HS-27A (cell line): ENCODE results near the gene TRAPPC6A.
"Not testable (repeated sequence)": the region's sequence is repeated elsewhere in the genome, so short reads cannot be mapped to it uniquely, and the experiment has no call there.

Source experiments
- DNase-seq: peaks from one replicate; pipeline ENCODE4 v3.0.0-alpha.2; 2012; ENCODE audit warnings: low read depth, missing footprints

Gene TRAPPC6A

DNA sequence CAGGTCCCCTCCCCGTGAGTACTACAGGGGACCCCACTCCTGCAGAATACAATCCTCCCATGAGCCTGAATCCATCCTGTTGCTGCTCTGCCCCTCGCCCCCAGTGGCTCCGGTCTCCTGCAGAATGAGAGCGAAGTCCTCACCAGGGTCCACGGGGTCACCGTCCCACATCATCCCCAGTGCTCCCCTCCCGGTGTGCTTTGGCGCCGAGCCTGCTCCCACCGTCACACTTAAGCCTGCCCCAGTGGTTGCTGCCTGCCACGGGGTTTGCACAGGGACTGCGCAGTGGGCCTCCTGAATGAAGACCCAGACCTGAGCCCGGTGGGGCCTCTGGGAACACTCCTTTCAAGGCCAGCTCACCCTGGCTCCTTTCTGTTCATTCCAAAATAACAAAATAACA, 47.8 kb downstream of the TRAPPC6A start:
- DNase-seq = no peak

DNA sequence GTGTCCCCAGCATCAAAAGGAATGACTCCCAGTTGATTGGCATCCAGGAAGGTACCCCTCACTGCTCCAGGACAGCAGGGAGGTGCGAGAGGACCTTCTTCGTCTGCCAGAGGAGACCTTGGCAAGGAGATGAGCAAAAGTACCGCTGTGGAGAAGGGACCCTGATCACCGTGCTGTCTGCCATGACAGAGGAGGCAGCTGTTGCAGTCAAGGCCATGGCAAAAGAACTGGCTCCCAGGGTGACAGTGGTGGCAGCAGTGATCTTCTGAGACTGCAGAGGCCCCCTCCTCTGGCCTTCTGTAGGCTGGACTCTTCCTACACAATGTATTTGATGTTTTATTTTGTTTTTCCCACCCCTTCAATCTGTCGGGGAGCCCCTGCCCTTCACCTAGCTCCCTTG, 49.2 kb downstream of the TRAPPC6A start:
- DNase-seq = no peak

DNA sequence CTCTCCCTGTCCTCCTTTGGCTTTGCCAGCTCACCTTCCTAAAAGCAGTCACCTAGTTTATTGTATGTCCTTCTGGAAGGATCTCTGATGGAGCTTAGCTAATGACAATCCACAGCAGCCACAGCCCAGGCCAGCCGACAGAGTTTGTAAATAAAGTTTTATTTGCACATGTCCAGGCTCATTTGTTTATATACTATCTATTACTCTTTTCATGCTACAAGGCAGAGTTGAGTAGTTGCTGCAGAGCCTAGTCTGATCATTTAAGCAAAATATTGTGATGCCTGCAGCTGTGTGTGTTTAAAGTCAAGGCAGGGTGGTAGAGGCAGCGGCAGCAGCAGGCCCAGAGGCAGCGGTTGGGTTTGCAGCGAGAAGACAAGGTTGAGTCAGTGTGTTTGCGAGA, 49.9 kb downstream of the TRAPPC6A start:
- DNase-seq = no peak

DNA sequence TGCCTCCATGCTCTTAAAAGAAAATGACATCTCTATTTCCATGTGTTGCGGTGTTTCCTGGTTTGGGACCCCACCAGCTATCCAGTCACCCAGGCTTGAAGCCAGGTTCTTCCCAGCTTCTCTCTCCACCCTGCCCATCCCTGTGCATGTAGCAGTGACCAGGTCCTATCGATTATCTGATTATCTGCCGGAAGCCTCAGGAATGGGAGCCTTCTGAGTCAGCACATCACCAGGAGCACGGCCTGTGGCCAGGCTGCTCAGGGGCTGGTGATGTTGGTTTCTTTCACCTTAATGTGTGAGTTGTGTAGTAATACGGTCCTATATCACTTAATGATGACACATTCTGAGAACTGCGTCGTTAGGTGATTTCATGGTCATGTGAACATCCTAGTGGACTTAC, 51.4 kb downstream of the TRAPPC6A start:
- no peak for DNase-seq

DNA sequence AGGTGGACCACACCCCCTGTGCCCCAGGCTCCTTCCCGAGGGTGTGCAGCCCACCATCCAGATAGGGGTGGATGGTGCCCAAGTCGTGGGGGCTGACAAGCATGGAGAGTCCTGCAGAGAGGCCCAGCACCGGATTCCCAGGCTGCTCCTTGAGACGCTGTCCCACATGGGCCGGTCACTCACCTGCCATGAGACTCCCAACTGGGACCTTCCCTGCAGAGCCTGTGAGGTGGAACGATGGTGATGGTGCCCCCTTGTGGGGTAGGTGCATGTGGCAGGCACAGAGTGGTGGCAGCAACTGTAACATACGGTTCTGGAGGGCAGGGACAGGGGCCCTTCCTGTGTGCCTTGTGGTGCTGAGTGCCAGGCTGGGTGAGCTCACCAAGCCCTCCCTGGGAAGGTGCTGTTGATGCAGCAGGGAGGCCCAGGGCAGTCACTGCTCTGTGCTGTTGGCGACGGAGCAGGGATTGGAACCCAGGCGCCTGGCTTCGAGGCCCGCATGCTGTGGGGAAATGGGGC, 52.0 kb downstream of the TRAPPC6A start:
- no peak for DNase-seq

DNA sequence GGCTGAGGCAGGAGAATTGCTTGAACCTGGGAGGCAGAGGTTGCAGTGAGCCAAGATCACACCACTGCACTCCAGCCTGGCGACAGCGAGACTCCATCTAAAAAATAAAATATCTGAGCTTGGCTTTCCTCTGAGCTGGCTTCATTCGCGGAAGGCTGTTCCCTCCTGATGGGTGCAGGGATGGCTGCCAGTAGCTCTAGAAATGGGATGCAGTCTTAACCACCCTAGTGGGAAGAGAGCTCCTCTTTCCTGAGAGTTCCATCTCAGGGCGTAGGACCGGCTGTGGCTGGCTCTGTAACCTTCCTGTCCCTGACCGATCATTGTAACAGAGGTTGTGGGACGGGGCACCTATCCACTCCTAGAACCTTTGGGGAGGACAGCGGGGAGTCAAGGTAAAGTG, 52.7 kb downstream of the TRAPPC6A start:
- no peak for DNase-seq

DNA sequence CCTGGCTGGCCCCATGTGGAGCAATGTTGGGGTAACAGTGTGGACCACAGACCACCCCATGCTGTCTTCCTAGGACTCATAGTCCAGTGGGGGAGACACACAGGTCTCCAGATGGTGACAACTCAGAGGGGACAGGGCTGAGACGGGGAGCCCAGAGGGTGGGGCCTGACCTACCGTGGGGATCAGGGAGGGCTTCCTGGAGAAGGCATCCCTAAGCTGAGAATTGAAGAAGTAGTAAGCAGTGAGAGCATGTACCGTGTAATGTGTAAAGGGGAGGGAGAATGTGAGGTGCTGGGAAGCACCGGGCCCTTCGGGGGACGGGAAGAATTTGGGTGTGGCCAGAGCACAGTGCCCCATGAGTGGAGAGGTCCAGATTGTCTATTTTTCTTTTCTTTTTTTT, 54.0 kb downstream of the TRAPPC6A start:
- no peak for DNase-seq

DNA sequence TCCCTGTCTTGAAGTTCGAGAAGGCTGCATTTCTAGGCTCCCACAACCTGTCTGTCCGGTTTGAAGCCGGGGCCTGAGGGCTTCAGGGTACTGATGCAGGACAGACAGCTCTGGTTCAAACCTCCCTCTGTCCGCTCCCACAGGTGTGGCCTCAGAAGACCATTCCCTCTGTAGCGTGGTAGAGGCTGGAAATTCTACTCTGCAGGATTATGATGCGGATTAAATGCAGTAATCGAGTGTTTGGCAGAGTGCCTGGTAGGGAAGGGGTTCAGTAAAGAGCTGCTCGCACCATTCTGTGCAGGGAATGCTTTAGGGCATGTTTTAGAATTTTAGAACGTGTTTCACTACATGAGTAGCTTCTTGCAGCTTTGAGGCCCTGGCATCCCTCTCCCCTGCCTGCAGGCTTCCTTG, 54.6 kb downstream of the TRAPPC6A start:
- DNase-seq = no peak

DNA sequence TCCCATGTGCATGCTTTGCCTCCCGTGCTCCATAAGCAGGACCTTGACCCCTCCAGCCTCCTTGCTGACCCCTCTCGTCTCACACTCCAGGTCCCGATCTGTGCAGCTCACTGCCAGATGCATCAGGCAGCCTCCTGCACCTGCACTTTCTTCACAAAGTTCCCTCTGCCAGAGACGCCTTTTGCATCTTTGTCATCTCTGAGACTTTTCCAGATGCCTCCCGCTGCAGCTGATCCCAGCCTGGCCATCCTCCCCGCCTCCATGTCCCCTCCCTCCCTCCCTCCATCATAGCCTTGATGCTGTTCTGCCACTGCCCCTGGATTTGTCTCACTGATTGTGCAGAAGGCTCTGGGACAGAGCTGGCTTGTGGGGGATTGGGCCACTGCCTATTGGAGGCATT, 55.2 kb downstream of the TRAPPC6A start:
- no peak for DNase-seq

DNA sequence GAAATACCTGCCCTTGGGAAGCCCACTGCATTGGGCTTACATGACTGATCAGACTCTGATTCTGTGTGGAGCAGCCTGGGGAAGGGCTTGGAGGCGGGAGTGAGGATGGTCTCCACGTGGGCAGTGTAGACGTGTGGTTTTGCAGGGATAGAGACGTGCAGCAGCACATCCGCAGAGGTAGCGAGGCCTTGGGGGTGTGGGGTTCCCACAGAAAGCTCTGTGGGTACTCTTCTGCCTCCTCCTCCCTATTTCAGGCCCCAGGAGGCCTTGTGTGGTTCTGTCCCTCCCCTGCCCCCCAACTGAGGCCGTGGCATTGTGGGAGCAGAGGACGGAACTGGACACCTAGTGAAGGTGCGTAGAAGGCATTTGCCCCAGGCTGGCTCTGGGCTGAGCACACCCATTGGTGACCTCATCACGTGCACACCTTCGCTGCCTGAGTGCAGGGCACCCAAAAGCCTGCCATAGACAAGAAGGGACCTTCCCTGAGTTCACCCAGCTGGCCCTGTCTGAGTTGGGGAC, 56.2 kb downstream of the TRAPPC6A start:
- DNase-seq = no peak

DNA sequence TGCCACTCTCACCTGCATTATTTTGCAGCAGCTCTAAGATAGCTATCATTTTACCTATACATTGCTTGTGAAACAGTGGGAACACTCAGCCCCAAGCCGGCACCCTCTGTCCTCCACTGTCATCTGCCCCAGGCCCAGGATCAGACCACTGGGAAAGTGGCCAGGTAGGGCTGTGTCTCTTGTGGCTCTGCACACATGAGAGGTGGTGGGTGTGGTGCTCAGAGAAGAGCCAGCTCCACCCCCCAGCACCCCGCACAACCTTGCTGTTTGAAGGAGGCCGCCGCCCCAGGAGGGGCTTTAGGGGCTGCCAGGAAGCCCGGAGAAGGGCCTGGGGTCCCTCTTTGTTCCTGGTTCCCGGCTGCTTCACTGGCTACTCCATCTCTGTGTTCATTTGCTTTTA, 58.5 kb downstream of the TRAPPC6A start:
- no peak for DNase-seq

DNA sequence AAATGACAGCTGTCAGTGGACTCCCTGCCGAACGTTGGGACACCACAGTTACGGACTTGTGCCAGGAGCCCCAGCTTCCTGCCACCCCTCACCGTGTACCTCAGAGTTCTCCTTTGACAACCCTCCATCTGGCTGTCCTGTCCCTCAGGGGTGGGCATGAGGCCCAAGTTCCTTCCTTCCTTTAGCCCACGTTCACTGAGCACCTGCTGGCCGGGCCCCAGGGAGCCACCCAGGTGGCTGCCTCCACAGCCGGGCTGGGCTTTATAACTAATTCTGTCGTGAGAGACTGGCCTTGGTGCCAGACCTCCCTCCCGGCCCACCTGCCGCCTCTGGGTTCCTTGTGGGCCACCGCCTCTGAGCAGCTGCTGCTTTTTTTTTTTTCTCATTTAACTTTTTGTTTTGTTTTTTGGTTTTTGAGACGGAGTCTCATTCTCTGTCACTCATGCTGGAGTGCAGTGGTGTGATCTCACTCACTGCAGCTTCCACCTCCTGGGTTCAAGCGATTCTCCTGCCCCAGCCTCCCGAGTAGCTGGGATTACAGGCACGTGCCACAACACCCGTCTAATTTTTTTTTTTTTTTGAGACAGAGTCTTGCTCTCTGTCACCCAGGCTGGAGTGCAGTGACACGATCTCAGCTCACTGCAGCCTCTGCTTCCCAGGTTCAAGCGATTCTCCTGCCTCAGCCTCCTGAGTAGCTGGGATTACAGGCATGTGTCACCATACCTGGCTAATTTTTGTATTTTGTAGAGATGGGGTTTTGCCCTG, 59.3 kb downstream of the TRAPPC6A start:
- DNase-seq = not testable (repeated sequence)

DNA sequence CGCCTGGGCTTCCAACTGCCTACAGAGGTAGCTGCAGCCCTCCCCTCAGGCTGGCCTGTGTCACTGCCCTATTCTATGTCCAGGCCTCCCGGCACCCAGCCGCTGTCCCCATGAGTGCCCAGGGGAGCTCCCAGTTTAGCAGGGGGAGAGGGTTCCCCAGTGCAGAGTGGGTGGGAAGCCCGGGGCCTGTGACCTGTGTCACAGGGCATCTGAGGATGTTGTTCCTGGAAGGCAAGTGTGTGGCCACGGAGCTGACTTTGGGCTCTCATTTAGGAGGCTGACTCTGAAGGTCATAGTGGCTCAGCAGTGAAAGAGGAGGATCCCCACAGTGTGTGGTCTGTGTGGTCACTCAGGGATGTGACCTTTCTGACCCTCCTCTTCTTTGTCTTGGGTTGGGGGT, 59.9 kb downstream of the TRAPPC6A start:
- DNase-seq = no peak

DNA sequence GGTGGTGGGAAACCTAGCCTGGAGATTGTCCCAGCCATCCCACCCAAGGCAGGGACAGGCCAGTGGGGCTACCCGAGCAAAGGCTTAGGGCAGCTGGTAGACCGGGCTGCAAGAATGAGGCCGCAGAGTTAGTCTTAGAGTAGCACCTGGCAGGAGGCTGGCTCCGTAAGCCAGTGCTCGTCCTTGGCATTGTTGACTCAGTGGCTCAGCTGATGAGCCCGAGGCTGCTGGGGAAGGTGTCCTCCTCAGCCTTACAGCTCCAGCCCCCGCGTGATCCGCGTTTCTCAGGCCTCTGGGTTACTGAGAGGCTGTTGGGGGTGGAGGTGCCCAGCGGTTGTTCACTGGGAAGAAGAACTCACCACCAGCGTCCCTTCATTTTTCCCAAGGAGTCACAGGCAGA, 60.4 kb downstream of the TRAPPC6A start:
- no peak for DNase-seq

DNA sequence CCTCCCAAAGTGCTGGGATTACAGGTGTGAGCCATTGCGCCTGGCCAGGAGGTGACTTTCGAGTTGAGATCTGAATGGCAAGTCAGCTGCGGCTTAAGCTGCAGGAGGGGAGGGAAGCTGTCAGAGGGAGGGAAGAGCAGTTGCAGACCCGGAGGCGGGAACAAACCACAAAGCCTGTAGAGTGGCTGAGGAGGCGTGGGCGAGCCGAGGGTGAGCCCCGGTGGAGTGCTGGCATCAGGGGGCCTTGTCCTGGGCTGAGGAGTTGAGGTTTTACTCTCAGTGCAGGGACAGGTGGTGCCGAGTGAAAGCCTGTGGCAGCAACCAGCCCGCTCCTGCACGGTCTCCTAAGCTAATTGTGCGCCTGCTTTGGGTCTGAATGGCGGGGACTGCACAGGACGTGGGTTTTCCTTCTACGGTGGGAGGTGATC, 60.9 kb downstream of the TRAPPC6A start:
- no peak for DNase-seq

DNA sequence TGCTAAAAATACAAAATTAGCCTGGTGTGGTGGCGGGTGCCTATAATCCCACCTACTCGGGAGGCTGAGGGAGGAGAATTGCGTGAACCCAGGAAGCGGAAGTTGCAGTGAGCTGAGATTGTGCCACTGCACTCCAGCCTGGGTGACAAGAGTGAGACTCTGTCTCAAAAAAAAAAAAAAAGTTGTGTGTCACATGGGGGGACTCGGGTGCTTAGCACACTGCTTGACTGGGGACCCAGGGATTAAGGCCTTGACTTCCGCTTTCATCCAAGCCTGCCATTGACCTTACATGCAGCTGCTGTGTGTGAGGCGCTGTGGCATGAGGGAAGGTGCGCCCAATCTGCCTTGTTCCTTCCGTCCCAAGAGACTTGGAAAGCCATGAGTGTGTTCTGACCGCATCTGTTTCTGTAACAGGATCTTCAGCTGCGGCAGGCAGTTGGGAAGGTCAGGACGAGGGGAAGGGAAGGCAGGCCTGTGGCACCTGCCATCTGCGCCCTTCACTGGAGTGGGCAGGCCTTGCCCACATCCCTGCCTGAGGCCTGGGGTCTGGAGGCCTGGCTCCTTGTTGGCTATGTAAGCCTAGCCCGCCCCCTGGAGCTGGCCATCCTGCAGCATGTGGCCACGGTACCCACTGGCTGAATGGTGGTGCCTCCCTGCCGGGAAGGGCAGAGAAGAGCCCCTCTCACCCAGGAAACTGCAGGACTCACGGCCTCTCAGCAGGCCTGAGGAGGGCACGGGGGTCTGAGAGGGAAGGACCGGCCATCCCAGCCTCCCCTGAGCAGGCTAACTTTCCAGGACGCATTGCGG, 62.0 kb downstream of the TRAPPC6A start:
- no peak for DNase-seq

DNA sequence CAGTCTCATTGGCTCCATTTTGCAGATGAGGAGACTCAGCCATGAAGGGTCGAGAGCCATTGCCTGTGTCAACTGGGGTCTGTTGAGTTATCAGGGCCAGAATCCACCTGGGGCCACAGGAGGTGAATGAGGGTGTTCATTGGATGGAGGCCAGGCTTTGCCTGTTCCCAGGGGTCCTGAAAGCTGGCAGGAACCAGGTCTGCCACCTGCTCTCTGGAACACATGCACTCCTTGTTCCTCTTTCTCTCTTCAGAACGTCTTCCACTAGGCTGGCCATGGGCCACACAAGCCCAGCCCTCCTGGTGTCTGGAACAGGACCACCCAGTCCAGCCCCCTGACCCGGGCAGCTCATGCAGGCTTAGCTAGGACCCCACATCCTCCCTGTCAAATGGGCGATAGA, 63.9 kb downstream of the TRAPPC6A start:
- DNase-seq = no peak

DNA sequence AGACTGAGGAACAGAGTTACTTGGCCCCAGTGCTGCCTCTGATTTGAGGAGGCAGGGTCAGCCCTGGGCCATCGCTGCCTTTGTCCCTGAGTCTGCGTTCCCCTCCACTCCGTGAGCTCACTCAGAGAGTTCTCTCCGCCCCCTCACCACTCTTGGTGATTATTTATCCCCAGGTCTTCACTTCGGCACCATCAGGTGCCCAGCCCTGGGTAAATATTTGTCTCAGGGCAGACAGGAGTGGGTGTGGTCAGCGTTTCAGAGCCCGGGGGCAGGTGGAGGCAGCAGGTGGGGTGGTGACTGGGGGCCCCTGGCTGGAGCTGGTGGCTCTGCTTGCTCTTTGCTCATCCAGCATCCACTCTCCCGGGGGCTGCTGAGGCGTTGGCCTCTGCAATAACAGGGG, 64.4 kb downstream of the TRAPPC6A start:
- DNase-seq = no peak
